NCI-H1105 treated with DMSO at 0.1 percent for 48 hours (cell line): ENCODE data around the gene ITPR3.

Experiments
- DNase-seq: peaks from one replicate; lab custom pipeline; 2025; lab: John Stamatoyannopoulos, UW

Gene ITPR3

GRCh38 chr6:33737267-33738026 is 116.3 kb downstream of the ITPR3 start:
- DNase-seq: no peak

GRCh38 chr6:33738153-33738552 is 117.0 kb downstream of the ITPR3 start:
- no peak for DNase-seq

- no peak for DNase-seq
These were observed 117.8 kb downstream of the ITPR3 start for GRCh38 chr6:33738879-33739278.

GRCh38 chr6:33739571-33739970 is 118.4 kb downstream of the ITPR3 start:
- DNase-seq: no peak

- DNase-seq: no peak
These were observed 119.1 kb downstream of the ITPR3 start for GRCh38 chr6:33740204-33740608.

GRCh38 chr6:33740794-33741193 is 119.7 kb downstream of the ITPR3 start:
- DNase-seq: no peak

- DNase-seq: no peak
These were observed 121.0 kb downstream of the ITPR3 start for GRCh38 chr6:33742092-33742491.

GRCh38 chr6:33742837-33743236 is 121.7 kb downstream of the ITPR3 start:
- no peak for DNase-seq

- DNase-seq: peak; percentile 96
These were observed 123.1 kb downstream of the ITPR3 start for GRCh38 chr6:33744001-33744848.

- DNase-seq: peak; percentile 54
These were observed 123.9 kb downstream of the ITPR3 start for GRCh38 chr6:33744895-33745546.

GRCh38 chr6:33745548-33745947 is 124.4 kb downstream of the ITPR3 start:
- DNase-seq: no peak
